Measurements from ENCODE around the gene FGD1. TPM values are rescaled to one million over a fixed set of nuclear protein-coding genes. Genes with fewer than 3 reads are reported as not detected.

FGD1 gene
- total and polyA plus RNA-seq, 3 donors from 2014 or later = 5.2 to 6.3 (median 6.0) TPM

DNA sequence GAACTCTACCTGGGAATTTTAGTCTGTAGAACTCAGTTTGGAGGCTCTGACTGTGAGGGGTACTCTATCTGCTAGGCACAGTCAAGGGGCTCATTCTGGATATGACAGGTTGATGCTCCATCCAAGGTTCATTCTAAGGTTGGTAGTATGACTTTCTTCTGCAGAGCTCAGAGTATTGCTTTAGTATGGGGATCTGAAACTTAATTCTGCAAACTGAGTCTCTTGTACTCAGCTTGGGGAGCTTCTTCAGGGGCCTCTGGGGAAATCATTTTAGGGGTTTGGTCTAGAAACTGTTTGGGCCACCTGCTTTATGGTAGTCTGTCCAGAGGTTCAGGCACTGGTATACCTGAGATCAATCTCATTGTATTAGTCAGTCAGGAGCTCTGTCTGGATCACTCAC, 65.5 kb downstream of the FGD1 start:
- H3K4me1 ChIP-seq = no peaks in the 10 kb centered on the region
- no peaks in the 10 kb centered on the region for H3K36me3 ChIP-seq (ENCODE audit: low read depth, missing control alignments)
- no peak overlapping the region for H3K4me3 ChIP-seq
- no peak overlapping the region for H3K27ac ChIP-seq
- DNase-seq = no peak
- TF ChIP-seq, protein P1, sequence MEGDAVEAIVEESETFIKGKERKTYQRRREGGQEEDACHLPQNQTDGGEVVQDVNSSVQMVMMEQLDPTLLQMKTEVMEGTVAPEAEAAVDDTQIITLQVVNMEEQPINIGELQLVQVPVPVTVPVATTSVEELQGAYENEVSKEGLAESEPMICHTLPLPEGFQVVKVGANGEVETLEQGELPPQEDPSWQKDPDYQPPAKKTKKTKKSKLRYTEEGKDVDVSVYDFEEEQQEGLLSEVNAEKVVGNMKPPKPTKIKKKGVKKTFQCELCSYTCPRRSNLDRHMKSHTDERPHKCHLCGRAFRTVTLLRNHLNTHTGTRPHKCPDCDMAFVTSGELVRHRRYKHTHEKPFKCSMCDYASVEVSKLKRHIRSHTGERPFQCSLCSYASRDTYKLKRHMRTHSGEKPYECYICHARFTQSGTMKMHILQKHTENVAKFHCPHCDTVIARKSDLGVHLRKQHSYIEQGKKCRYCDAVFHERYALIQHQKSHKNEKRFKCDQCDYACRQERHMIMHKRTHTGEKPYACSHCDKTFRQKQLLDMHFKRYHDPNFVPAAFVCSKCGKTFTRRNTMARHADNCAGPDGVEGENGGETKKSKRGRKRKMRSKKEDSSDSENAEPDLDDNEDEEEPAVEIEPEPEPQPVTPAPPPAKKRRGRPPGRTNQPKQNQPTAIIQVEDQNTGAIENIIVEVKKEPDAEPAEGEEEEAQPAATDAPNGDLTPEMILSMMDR (IDR thresholded peaks at IDR 0.05) = no peak
- TF ChIP-seq POLR2A (IDR thresholded peaks at IDR 0.05) = no peak
- H3K27me3 ChIP-seq = no peaks in the 10 kb centered on the region
- no peaks in the 10 kb centered on the region for H3K9me3 ChIP-seq
- intact Hi-C loops (cut with DNase I; ENCODE audit: low total_unique reads) = no loop called here

DNA sequence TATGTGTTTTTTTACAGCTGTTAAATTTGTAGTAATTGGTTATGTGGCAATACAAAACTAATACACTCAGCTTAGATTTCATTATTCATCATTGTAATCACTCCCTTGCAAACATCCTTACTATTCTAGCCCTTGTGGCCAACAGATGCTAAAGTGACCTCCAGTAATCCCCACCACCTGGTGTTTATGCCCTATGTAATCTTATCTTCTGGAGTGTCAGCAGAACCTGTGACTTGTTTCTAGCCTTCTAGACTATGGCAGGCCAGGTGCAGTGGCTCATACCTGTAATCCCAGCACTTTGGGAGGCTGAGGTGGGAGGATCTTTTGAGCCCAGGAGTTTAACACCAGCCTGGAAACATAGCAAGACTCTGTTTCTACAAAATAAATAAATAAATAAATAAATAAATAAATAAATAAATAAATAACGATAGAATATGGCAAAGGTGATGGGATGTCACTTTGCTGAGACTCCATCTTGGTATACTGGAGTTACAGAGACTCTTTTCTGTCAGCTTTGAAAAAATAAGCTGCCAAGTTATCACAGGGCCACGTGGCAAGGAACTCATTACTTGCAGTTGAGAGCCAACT, 68.1 kb downstream of the FGD1 start:
- Histone ChIP-seq H3K4me3 (no peak overlapping the region), H3K27ac (no peak overlapping the region), H3K4me1 (no peaks in the 10 kb centered on the region), H3K27me3 (no peaks in the 10 kb centered on the region), H3K36me3 (ENCODE audit: low read depth, missing control alignments) (no peaks in the 10 kb centered on the region), H3K9me3 (no peaks in the 10 kb centered on the region)
- intact Hi-C loops (cut with DNase I; ENCODE audit: low total_unique reads) = no loop called here
- WGBS, 2 donors = 66 to 88% methylated on average over 2 of the region's 2 CpGs
- DNase-seq = no peak
- no peak for TF ChIP-seq POLR2A (IDR thresholded peaks at IDR 0.05)
- TF ChIP-seq, protein P1 (IDR thresholded peaks at IDR 0.05) = no peak

DNA sequence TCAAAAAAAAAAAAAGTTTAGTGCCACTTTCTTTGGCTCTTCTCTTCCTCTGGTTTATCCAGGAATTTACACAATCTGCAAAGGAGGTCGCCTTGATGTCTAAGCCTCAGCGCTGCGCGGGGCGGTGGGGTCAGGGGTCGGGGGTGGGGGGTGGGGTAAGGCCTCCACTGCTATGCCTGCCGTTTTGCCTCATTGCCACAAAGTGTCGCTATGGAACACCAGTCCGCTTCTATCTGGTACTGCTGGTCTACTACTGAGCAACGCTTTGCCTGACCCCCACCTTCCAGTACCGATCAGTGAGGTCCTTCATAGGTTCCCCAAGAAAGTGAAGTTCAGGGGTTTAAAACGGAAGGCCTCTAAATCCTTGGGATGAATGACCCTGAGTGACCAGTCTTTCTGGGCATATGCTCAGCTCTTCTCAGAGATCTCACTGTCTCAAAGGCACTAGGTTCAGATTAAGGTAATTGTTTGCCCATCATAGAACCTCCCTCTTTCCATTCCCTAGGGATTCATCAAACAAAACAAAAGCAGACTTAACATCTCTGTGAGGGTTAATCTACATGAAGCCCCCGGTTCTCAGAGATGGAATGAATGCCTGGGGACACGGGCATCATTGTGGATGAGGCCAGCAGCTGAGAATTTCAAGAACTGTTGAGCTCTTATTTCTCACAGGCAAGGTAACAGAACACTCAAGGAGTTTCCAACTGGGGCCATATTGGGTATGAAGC, 72.7 kb downstream of the FGD1 start:
- Histone ChIP-seq H3K27ac (no peak overlapping the region), H3K4me1 (no peaks in the 10 kb centered on the region), H3K36me3 (ENCODE audit: low read depth, missing control alignments) (no peaks in the 10 kb centered on the region), H3K9me3 (no peaks in the 10 kb centered on the region), H3K4me3 (no peak overlapping the region), H3K27me3 (no peaks in the 10 kb centered on the region)
- TF ChIP-seq, protein P1 (IDR thresholded peaks at IDR 0.05) = no peak
- TF ChIP-seq POLR2A (IDR thresholded peaks at IDR 0.05) = no peak
- WGBS, 2 donors = 65 to 69% methylated on average over 4 to 14 of the region's 14 CpGs
- intact Hi-C loops (cut with DNase I; ENCODE audit: low total_unique reads) = no loop called here
- DNase-seq = peak; percentile 18

DNA sequence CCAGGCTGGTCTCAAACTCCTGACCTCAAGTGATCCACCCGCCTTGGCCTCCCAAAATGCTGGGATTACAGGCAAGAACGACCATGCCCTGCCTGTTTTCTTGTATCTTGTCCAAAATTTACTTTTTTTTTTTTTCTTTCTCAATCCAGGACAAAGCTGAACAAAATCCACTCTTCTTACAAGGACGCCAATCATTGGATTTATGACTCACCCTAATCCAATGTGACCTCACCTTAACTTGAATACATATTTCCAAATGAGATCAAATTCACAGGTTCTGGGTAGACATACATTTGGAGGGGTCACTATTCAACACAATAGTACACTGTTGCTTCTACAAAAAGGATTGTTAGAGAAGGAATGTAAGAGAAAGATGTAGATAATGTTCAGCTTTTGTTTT, 73.9 kb downstream of the FGD1 start:
- H3K4me1 ChIP-seq = no peaks in the 10 kb centered on the region
- no peaks in the 10 kb centered on the region for H3K9me3 ChIP-seq
- H3K4me3 ChIP-seq = no peak overlapping the region
- DNase-seq = no peak
- no peaks in the 10 kb centered on the region for H3K36me3 ChIP-seq (ENCODE audit: low read depth, missing control alignments)
- 51 to 68% methylated on average over 3 of the region's 3 CpGs for WGBS, 2 donors
- peak overlapping the region in 1 of 2 donors; percentile 56 for H3K27ac ChIP-seq
- intact Hi-C loops (cut with DNase I; ENCODE audit: low total_unique reads) = no loop called here
- H3K27me3 ChIP-seq = no peaks in the 10 kb centered on the region
- TF ChIP-seq, protein P1 (IDR thresholded peaks at IDR 0.05) = no peak
- TF ChIP-seq POLR2A (IDR thresholded peaks at IDR 0.05) = no peak

All from testis (tissue), 3 donors.